ENCODE results near the gene TSPYL1. TPM values are rescaled to one million over a fixed set of nuclear protein-coding genes. Genes with fewer than 3 reads are reported as not detected.

Gene TSPYL1
- total RNA-seq, 1 experiment from 2014 or later, result 68.6 TPM

DNA sequence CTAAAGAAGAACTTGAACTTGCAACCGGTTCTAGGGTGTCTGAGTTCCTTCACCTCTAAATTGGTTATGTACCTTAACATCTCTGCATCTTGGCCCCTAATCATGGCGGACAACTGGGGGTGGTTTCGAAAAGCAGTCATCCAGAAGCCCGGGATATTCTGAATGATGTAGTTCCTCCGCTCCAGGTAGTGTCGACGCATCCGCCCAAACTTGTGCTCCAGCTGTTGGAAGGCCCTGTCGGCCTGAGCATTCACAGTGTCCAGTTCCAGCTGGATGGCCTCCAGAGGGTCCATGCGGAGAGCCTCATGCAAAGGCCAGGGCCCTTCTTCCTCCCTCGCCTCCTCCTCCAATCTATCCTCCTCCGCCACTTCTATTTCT, 887 bp downstream of the TSPYL1 start:
- ChIA-PET CTCF (interaction anchor here (1.0 to 5.1 kb wide), 5 partner anchors 8 to 254 kb away, joined by 3 to 38 read pairs (median 5); partner anchors contain the start of gene DSE), POLR2A (interaction anchor here (0.7 to 3.1 kb wide), 9 partner anchors 8 to 501 kb away, joined by 3 to 15 read pairs (median 3); partner anchors contain the start of genes CALHM5, DSE and RWDD1)
- ATAC-seq, result no peak
- TF ChIP-seq, protein P1, sequence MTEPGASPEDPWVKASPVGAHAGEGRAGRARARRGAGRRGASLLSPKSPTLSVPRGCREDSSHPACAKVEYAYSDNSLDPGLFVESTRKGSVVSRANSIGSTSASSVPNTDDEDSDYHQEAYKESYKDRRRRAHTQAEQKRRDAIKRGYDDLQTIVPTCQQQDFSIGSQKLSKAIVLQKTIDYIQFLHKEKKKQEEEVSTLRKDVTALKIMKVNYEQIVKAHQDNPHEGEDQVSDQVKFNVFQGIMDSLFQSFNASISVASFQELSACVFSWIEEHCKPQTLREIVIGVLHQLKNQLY (CRISPR knock-in tag; IDR thresholded peaks at IDR 0.05), result no peak
- TF ChIP-seq ATF1 (CRISPR knock-in tag; IDR thresholded peaks at IDR 0.05) (no peak), RORB (CRISPR knock-in tag; IDR thresholded peaks at IDR 0.05) (no peak), ZNF423 (CRISPR knock-in tag; IDR thresholded peaks at IDR 0.05) (no peak), OVOL2 (CRISPR knock-in tag; IDR thresholded peaks at IDR 0.05; ENCODE audit: borderline replicate concordance) (no peak), TEAD4 (CRISPR knock-in tag; IDR thresholded peaks at IDR 0.05) (no peak)
- TF ChIP-seq, protein P2, sequence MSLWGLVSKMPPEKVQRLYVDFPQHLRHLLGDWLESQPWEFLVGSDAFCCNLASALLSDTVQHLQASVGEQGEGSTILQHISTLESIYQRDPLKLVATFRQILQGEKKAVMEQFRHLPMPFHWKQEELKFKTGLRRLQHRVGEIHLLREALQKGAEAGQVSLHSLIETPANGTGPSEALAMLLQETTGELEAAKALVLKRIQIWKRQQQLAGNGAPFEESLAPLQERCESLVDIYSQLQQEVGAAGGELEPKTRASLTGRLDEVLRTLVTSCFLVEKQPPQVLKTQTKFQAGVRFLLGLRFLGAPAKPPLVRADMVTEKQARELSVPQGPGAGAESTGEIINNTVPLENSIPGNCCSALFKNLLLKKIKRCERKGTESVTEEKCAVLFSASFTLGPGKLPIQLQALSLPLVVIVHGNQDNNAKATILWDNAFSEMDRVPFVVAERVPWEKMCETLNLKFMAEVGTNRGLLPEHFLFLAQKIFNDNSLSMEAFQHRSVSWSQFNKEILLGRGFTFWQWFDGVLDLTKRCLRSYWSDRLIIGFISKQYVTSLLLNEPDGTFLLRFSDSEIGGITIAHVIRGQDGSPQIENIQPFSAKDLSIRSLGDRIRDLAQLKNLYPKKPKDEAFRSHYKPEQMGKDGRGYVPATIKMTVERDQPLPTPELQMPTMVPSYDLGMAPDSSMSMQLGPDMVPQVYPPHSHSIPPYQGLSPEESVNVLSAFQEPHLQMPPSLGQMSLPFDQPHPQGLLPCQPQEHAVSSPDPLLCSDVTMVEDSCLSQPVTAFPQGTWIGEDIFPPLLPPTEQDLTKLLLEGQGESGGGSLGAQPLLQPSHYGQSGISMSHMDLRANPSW (CRISPR knock-in tag; conservative IDR thresholded peaks at IDR 0.05; ENCODE audit: low read depth), result no peak
- TF ChIP-seq, protein P3, sequence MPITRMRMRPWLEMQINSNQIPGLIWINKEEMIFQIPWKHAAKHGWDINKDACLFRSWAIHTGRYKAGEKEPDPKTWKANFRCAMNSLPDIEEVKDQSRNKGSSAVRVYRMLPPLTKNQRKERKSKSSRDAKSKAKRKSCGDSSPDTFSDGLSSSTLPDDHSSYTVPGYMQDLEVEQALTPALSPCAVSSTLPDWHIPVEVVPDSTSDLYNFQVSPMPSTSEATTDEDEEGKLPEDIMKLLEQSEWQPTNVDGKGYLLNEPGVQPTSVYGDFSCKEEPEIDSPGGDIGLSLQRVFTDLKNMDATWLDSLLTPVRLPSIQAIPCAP (CRISPR knock-in tag; IDR thresholded peaks at IDR 0.05), result no peak
- TF ChIP-seq, protein P4, sequence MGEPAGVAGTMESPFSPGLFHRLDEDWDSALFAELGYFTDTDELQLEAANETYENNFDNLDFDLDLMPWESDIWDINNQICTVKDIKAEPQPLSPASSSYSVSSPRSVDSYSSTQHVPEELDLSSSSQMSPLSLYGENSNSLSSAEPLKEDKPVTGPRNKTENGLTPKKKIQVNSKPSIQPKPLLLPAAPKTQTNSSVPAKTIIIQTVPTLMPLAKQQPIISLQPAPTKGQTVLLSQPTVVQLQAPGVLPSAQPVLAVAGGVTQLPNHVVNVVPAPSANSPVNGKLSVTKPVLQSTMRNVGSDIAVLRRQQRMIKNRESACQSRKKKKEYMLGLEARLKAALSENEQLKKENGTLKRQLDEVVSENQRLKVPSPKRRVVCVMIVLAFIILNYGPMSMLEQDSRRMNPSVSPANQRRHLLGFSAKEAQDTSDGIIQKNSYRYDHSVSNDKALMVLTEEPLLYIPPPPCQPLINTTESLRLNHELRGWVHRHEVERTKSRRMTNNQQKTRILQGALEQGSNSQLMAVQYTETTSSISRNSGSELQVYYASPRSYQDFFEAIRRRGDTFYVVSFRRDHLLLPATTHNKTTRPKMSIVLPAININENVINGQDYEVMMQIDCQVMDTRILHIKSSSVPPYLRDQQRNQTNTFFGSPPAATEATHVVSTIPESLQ (CRISPR knock-in tag; IDR thresholded peaks at IDR 0.05), result no peak
- Mint-ChIP-seq H3K27ac (peak overlapping the region; percentile 100), H3K9me3 (no peaks in the 10 kb centered on the region), H3K4me3 (peak overlapping the region; percentile 96), H3K36me3 (peaks cover 23% of the 10 kb centered on the region), H3K27me3 (ENCODE audit: low read depth) (no peaks in the 10 kb centered on the region), H3K4me1 (peaks cover 55% of the 10 kb centered on the region)
- no peak for DNase-seq (ENCODE audit: low spot score)

DNA sequence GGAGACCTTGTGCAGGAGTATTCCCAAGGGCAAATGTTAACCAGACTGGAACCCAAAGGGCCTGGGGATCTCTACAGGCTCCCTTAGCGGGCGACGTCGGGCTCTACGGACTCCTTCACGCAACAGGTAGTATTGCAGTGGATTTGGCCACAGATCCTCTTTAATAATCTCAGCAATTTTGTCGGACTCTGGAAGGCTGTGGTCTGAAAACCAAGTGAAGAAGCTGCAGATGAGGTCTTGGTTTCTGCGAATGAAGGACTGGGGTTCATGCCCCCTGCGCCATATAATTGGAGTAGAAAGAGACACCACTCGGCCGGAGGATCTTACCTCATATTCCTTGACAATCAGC, 1.3 kb downstream of the TSPYL1 start:
- ChIA-PET POLR2A (interaction anchor here (0.7 to 3.1 kb wide), 3 partner anchors 10 to 93 kb away, joined by 3 to 15 read pairs (median 13); partner anchors contain the start of gene DSE), CTCF (interaction anchor here (5.1 kb wide), 1 partner anchor 10 kb away, joined by 38 read pairs; no protein-coding TSS in a partner anchor)
- Mint-ChIP-seq H3K9me3 (no peaks in the 10 kb centered on the region), H3K4me3 (peak overlapping the region; percentile 96), H3K27me3 (ENCODE audit: low read depth) (no peaks in the 10 kb centered on the region), H3K27ac (peak overlapping the region; percentile 100; the same call in 1 of the 2 replicates), H3K4me1 (peaks cover 57% of the 10 kb centered on the region), H3K36me3 (peaks cover 23% of the 10 kb centered on the region)
- DNase-seq (ENCODE audit: low spot score) (no peak), ATAC-seq (no peak)
- TF ChIP-seq ZNF219 (CRISPR knock-in tag; IDR thresholded peaks at IDR 0.05; ENCODE audit: borderline replicate concordance) (no peak), PRRX2 (CRISPR knock-in tag; IDR thresholded peaks at IDR 0.05) (no peak), MYBL2 (CRISPR knock-in tag; IDR thresholded peaks at IDR 0.05) (no peak), FOXJ3 (CRISPR knock-in tag; IDR thresholded peaks at IDR 0.05; ENCODE audit: borderline replicate concordance) (no peak), ELF4 (CRISPR knock-in tag; IDR thresholded peaks at IDR 0.05; ENCODE audit: low read depth) (no peak), RELA (CRISPR knock-in tag; IDR thresholded peaks at IDR 0.05; ENCODE audit: borderline replicate concordance) (no peak), ZNF396 (CRISPR knock-in tag; IDR thresholded peaks at IDR 0.05; ENCODE audit: borderline replicate concordance) (no peak), TEAD1 (CRISPR knock-in tag; IDR thresholded peaks at IDR 0.05) (no peak), GRHL2 (CRISPR knock-in tag; IDR thresholded peaks at IDR 0.05; ENCODE audit: insufficient replicate concordance, severe bottlenecking) (no peak)
- TF ChIP-seq, protein P5, sequence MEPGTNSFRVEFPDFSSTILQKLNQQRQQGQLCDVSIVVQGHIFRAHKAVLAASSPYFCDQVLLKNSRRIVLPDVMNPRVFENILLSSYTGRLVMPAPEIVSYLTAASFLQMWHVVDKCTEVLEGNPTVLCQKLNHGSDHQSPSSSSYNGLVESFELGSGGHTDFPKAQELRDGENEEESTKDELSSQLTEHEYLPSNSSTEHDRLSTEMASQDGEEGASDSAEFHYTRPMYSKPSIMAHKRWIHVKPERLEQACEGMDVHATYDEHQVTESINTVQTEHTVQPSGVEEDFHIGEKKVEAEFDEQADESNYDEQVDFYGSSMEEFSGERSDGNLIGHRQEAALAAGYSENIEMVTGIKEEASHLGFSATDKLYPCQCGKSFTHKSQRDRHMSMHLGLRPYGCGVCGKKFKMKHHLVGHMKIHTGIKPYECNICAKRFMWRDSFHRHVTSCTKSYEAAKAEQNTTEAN (CRISPR knock-in tag; IDR thresholded peaks at IDR 0.05), result no peak
- TF ChIP-seq, protein P6, sequence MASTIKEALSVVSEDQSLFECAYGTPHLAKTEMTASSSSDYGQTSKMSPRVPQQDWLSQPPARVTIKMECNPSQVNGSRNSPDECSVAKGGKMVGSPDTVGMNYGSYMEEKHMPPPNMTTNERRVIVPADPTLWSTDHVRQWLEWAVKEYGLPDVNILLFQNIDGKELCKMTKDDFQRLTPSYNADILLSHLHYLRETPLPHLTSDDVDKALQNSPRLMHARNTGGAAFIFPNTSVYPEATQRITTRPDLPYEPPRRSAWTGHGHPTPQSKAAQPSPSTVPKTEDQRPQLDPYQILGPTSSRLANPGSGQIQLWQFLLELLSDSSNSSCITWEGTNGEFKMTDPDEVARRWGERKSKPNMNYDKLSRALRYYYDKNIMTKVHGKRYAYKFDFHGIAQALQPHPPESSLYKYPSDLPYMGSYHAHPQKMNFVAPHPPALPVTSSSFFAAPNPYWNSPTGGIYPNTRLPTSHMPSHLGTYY (CRISPR knock-in tag; IDR thresholded peaks at IDR 0.05), result no peak
- TF ChIP-seq, protein P4 (CRISPR knock-in tag; IDR thresholded peaks at IDR 0.05), result no peak
